Type B pancreatic cell (in vitro differentiated cells): ENCODE measurements around the gene C18orf63. TPM values are rescaled to one million over a fixed set of nuclear protein-coding genes. Genes with fewer than 3 reads are reported as not detected.

Experiments
- DNase-seq: peaks from one replicate; pipeline ENCODE4 v3.0.0; 2021; ENCODE audit warnings: mixed read lengths; ENCODE audit not compliant: unreplicated experiment; ENCODE audit errors: extremely low spot score
- H3K27ac Mint-ChIP-seq: 2 replicates; pipeline ENCODE4 v1.8.0; 2021; ENCODE audit warnings: mild to moderate bottlenecking, mixed read lengths
- H3K27me3 Mint-ChIP-seq: 2 replicates; pipeline ENCODE4 v1.8.0; 2021; ENCODE audit warnings: mixed read lengths
- H3K36me3 Mint-ChIP-seq: 2 replicates; pipeline ENCODE4 v1.8.0; 2021; ENCODE audit warnings: mixed read lengths
- H3K4me1 Mint-ChIP-seq: one replicate; pipeline ENCODE4 v1.8.0; 2021; ENCODE audit warnings: mixed read lengths; ENCODE audit not compliant: unreplicated experiment
- H3K4me3 Mint-ChIP-seq: 2 replicates; pipeline ENCODE4 v1.8.0; 2021; ENCODE audit warnings: mild to moderate bottlenecking, mixed read lengths
- H3K9me3 Mint-ChIP-seq: 2 replicates; pipeline ENCODE4 v1.8.0; 2021; ENCODE audit warnings: mixed read lengths
- total RNA-seq: library from RNA; stranded (reverse); gene quantifications from 2 replicates; pipeline ENCODE4 v1.2.1, GENCODE V29; 2021; ENCODE audit warnings: low replicate concordance
- TF ChIP-seq, protein P1 (sequence below): fragments of 200-600 bp; sonication (generic); conservative IDR thresholded peaks from 2 replicates; pipeline ENCODE4 v1.5.0; 2021; ENCODE audit warnings: antibody characterized with exemption, mild to moderate bottlenecking

Gene C18orf63
- total RNA-seq, 1 donor from 2014 or later: not detected

DNA sequence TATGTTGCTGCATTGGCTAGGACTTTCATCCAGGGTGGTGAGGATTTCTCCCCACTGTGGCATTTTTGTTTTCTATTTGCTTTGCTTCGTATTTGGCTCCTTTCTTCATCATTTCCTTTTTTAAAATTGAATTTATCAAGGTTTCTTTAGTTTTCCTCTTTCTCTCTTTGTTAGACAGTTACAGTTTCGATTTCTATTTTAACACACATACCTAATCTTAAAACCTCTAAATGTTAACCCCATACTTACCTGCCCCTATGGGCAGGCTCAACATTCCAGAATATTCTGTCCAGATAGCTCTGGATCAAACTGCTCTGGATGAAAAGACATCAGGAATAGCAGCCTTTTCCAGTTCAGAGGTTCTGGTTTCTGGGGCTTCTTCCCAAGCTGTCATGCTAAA lies 92.2 kb downstream of the C18orf63 start:
- H3K27ac Mint-ChIP-seq: no peak overlapping the region
- H3K27me3 Mint-ChIP-seq: peaks cover 18% of the 10 kb centered on the region
- no peaks in the 10 kb centered on the region for H3K9me3 Mint-ChIP-seq
- peaks cover 13% of the 10 kb centered on the region for H3K4me1 Mint-ChIP-seq
- H3K4me3 Mint-ChIP-seq: no peak overlapping the region
- no peaks in the 10 kb centered on the region for H3K36me3 Mint-ChIP-seq
- DNase-seq: no peak
- TF ChIP-seq, protein P1, sequence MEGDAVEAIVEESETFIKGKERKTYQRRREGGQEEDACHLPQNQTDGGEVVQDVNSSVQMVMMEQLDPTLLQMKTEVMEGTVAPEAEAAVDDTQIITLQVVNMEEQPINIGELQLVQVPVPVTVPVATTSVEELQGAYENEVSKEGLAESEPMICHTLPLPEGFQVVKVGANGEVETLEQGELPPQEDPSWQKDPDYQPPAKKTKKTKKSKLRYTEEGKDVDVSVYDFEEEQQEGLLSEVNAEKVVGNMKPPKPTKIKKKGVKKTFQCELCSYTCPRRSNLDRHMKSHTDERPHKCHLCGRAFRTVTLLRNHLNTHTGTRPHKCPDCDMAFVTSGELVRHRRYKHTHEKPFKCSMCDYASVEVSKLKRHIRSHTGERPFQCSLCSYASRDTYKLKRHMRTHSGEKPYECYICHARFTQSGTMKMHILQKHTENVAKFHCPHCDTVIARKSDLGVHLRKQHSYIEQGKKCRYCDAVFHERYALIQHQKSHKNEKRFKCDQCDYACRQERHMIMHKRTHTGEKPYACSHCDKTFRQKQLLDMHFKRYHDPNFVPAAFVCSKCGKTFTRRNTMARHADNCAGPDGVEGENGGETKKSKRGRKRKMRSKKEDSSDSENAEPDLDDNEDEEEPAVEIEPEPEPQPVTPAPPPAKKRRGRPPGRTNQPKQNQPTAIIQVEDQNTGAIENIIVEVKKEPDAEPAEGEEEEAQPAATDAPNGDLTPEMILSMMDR: no peak

Other genes with a start within 250 kb of the C18orf63 start
- gene FBXO15, start 168.0 kb upstream of the C18orf63 start, total RNA-seq: 2.0 and 4.7 TPM in 2 replicates
- gene TIMM21, start 167.3 kb upstream of the C18orf63 start, total RNA-seq: 40.2 and 44.8 TPM in 2 replicates
- gene CYB5A, start 23.9 kb upstream of the C18orf63 start, total RNA-seq: 74.9 and 101 TPM in 2 replicates
- 0.26 and 0.36 TPM in 2 replicates for gene DIPK1C, start 141.5 kb downstream of the C18orf63 start, total RNA-seq
- gene CNDP2, start 180.5 kb downstream of the C18orf63 start, total RNA-seq: 197 and 248 TPM in 2 replicates
- 0.48 and 0.67 TPM in 2 replicates for gene CNDP1, start 218.7 kb downstream of the C18orf63 start, total RNA-seq